ENCODE results near the gene KIF15. TPM values are rescaled to one million over a fixed set of nuclear protein-coding genes. Genes with fewer than 3 reads are reported as not detected.
A peak's percentile ranks its signal among the peaks of the same experiment; 100 is the strongest.

KIF15 gene
- total RNA-seq, 2 experiments from 2014 or later = 62.2 to 66.4 TPM

DNA sequence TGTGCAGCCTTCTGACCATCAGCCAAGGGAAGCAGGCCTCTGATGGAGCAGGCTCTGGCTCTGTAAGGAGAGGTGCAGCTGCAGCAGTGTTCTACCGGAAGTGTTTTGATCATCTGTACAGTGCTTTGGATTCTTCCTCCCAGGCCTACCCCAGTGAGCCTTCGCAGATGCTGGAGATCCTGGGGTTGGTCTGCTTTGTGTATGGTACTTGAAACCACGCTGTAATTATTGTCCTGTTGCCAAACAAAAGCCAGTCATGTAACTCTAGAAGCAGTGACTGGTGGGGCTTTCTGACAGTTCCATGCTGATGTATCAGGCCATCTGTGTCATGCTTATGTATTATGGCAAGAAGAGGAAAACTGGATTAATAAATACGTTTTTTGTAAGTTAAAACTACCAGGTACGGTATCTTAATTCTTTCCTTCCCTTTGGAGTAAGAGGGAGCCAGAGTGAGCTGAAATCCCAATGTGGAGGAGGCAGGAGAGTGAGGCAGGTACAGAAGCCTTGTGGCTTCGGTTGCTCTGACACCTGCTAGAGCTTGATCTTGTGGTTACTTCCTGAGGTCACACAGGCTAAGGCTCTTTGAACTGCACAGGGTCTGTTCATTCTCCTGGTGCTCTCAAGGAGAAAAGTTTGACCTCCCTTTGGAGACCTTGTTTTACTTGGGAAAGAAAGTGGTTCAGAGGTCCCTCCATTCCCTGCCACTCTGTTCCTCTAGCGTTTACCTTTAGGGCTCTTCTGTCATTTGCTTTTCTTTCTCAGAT lies 103.9 kb downstream of the KIF15 start:
- H3K4me1 Mint-ChIP-seq (ENCODE audit: low read depth) = peaks cover 42% of the 10 kb centered on the region
- DNase-seq (peak; percentile 47), ATAC-seq (no peak)
- ChIA-PET POLR2A (no interaction called here), CTCF (interaction anchor here (1.6 kb wide), 1 partner anchor 16 kb away, joined by 4 read pairs; no protein-coding TSS in a partner anchor)
- peak overlapping the region; percentile 74 for H3K27ac Mint-ChIP-seq
- no peaks in the 10 kb centered on the region for H3K9me3 Mint-ChIP-seq (ENCODE audit: insufficient read depth)
- H3K27me3 Mint-ChIP-seq (ENCODE audit: low read depth) = no peaks in the 10 kb centered on the region
- H3K4me3 Mint-ChIP-seq = peak overlapping the region; percentile 43
- H3K36me3 Mint-ChIP-seq (ENCODE audit: low read depth) = peaks cover 31% of the 10 kb centered on the region

- no peak for DNase-seq
- H3K27me3 Mint-ChIP-seq (ENCODE audit: low read depth) = no peaks in the 10 kb centered on the region
- no peak overlapping the region for H3K27ac Mint-ChIP-seq
- no peaks in the 10 kb centered on the region for H3K9me3 Mint-ChIP-seq (ENCODE audit: insufficient read depth)
- CTCF ChIA-PET = no interaction called here
- peaks cover 34% of the 10 kb centered on the region for H3K4me1 Mint-ChIP-seq (ENCODE audit: low read depth)
- peaks cover 27% of the 10 kb centered on the region for H3K36me3 Mint-ChIP-seq (ENCODE audit: low read depth)
- POLR2A ChIA-PET = no interaction called here
- H3K4me3 Mint-ChIP-seq = no peak overlapping the region
- no peak for ATAC-seq
Observed at GRCh38 chr3:44867421-44868111, 106.0 kb downstream of the KIF15 start.

- ChIA-PET POLR2A (no interaction called here), CTCF (interaction anchor here (1.1 kb wide), 1 partner anchor 117 kb away, joined by 3 read pairs; no protein-coding TSS in a partner anchor)
- Mint-ChIP-seq H3K36me3 (ENCODE audit: low read depth) (peaks cover 20% of the 10 kb centered on the region), H3K27ac (no peak overlapping the region), H3K27me3 (ENCODE audit: low read depth) (no peaks in the 10 kb centered on the region), H3K9me3 (ENCODE audit: insufficient read depth) (no peaks in the 10 kb centered on the region), H3K4me3 (no peak overlapping the region), H3K4me1 (ENCODE audit: low read depth) (peaks cover 16% of the 10 kb centered on the region)
- no peak for ATAC-seq
- DNase-seq = no peak
Observed at GRCh38 chr3:44870375-44871061, 108.9 kb downstream of the KIF15 start.

DNA sequence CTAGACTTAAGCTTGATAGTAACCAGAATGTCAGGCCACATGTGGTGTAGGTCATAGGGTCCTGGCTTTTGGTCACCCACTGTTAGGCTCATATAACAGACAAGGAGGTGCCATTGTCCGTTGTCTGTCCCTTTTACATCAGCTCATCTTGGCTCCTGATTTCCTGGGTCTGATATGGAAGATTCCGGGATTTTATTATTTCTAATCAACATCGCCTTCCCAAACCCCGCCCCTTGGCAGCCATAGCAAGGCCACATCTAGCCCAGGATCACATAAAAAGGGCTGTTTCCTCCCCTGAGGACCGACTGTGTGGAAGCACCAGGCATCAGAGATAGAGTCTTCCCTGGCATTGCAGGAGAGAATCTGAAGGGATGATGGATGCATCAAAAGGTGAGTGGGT lies 112.7 kb downstream of the KIF15 start, which contains the start of gene TGM4:
Gene TGM4, plus strand, starts transcription at position 301 of the 400 bp plus-strand sequence. Its CDS starts 71 bp downstream, at position 372.
- H3K4me1 Mint-ChIP-seq (ENCODE audit: low read depth) = no peaks in the 10 kb centered on the region
- ATAC-seq = no peak
- H3K27me3 Mint-ChIP-seq (ENCODE audit: low read depth) = peaks cover 2% of the 10 kb centered on the region
- H3K27ac Mint-ChIP-seq = no peak within 1 kb of the TSS
- no peaks in the 10 kb centered on the region for H3K36me3 Mint-ChIP-seq (ENCODE audit: low read depth)
- H3K4me3 Mint-ChIP-seq = no peak within 1 kb of the TSS
- POLR2A ChIA-PET = no interaction called here
- CTCF ChIA-PET = interaction anchor here (0.9 kb wide), 1 partner anchor 17 kb away, joined by 3 read pairs; no protein-coding TSS in a partner anchor
- no peaks in the 10 kb centered on the region for H3K9me3 Mint-ChIP-seq (ENCODE audit: insufficient read depth)
- no peak for DNase-seq

DNA sequence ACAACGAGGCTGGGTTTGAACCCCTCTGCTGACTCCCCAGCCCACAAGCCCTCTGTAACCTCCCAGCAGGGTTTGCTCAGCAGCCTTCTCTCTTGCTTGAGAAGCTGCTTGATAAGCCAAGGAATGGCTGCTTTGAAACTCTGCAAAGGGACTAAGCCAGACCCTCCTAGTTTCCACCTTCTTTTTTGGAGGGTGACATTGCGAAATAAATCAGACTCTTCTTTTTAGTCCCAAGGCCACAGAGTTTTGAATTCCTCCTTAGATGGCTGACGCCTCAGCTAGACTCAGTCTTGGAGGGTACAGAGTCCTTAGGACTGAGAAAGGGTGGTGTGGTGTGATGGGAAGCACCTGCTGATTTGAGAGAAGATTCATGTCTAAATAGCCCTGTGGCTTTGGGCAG lies 114.0 kb downstream of the KIF15 start:
- H3K9me3 Mint-ChIP-seq (ENCODE audit: insufficient read depth) = no peaks in the 10 kb centered on the region
- CTCF ChIA-PET = no interaction called here
- H3K36me3 Mint-ChIP-seq (ENCODE audit: low read depth) = no peaks in the 10 kb centered on the region
- no peak overlapping the region for H3K27ac Mint-ChIP-seq
- DNase-seq (no peak), ATAC-seq (no peak)
- peaks cover 5% of the 10 kb centered on the region for H3K27me3 Mint-ChIP-seq (ENCODE audit: low read depth)
- H3K4me1 Mint-ChIP-seq (ENCODE audit: low read depth) = no peaks in the 10 kb centered on the region
- H3K4me3 Mint-ChIP-seq = no peak overlapping the region
- POLR2A ChIA-PET = no interaction called here

GRCh38 chr3:44877333-44877732 lies 115.7 kb downstream of the KIF15 start:
- Mint-ChIP-seq H3K27me3 (ENCODE audit: low read depth) (peaks cover 8% of the 10 kb centered on the region), H3K4me3 (no peak overlapping the region), H3K4me1 (ENCODE audit: low read depth) (no peaks in the 10 kb centered on the region), H3K36me3 (ENCODE audit: low read depth) (no peaks in the 10 kb centered on the region), H3K27ac (no peak overlapping the region), H3K9me3 (ENCODE audit: insufficient read depth) (no peaks in the 10 kb centered on the region)
- no peak for ATAC-seq
- DNase-seq = no peak
- ChIA-PET CTCF (interaction anchor here (0.6 kb wide), 2 partner anchors 25 to 41 kb away, joined by 3 read pairs; no protein-coding TSS in a partner anchor), POLR2A (no interaction called here)

GRCh38 chr3:44880284-44880683 lies 118.7 kb downstream of the KIF15 start:
- no peaks in the 10 kb centered on the region for H3K36me3 Mint-ChIP-seq (ENCODE audit: low read depth)
- ATAC-seq (no peak), DNase-seq (no peak)
- CTCF ChIA-PET = interaction anchor here (1.9 kb wide), 1 partner anchor 34 kb away, joined by 5 read pairs; no protein-coding TSS in a partner anchor
- H3K27ac Mint-ChIP-seq = no peak overlapping the region
- peaks cover 12% of the 10 kb centered on the region for H3K27me3 Mint-ChIP-seq (ENCODE audit: low read depth)
- H3K4me3 Mint-ChIP-seq = no peak overlapping the region
- POLR2A ChIA-PET = no interaction called here
- H3K9me3 Mint-ChIP-seq (ENCODE audit: insufficient read depth) = no peaks in the 10 kb centered on the region
- H3K4me1 Mint-ChIP-seq (ENCODE audit: low read depth) = no peaks in the 10 kb centered on the region

DNA sequence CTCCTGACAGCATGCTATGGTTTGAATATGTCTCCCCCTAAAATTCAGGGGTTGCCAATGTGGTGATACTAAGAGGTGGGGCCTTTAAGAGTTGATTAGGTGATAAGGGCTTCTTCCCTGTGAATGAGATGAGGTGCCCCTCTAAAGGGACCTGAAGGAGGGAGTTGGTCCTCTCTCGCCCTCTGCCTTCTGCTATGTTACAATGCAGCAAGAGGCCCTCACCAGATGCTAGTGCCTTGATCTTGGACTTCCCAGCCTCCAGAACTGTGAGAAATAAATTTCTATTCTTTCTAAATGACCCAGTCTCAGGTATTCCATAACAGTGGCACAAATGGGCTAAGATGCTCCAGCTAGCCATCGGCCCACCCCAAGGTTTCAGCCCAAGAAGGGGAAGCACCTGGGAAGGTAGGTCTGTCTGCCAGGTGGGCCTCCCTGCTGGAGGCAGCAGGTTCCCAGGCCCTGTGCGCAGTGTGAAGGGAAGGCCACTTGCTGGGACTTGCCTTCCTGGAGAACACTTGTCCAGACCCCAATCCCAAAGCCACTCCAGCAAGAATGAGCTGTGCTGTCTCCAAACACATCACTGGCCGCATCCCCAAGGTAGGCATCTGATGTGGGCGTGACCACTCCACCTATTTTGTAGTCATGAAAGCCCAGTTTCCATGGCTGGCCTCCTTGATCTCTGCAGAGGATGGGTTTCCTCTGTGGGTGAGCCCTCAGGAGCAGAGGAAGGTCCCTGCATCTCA lies 121.8 kb downstream of the KIF15 start:
- POLR2A ChIA-PET = no interaction called here
- Mint-ChIP-seq H3K36me3 (ENCODE audit: low read depth) (no peaks in the 10 kb centered on the region), H3K4me1 (ENCODE audit: low read depth) (no peaks in the 10 kb centered on the region), H3K27me3 (ENCODE audit: low read depth) (peaks cover 9% of the 10 kb centered on the region), H3K9me3 (ENCODE audit: insufficient read depth) (no peaks in the 10 kb centered on the region), H3K4me3 (no peak overlapping the region), H3K27ac (no peak overlapping the region)
- CTCF ChIA-PET = interaction anchor here (1.7 kb wide), 1 partner anchor 11 kb away, joined by 6 read pairs; no protein-coding TSS in a partner anchor
- no peak for ATAC-seq
- DNase-seq = no peak

DNA sequence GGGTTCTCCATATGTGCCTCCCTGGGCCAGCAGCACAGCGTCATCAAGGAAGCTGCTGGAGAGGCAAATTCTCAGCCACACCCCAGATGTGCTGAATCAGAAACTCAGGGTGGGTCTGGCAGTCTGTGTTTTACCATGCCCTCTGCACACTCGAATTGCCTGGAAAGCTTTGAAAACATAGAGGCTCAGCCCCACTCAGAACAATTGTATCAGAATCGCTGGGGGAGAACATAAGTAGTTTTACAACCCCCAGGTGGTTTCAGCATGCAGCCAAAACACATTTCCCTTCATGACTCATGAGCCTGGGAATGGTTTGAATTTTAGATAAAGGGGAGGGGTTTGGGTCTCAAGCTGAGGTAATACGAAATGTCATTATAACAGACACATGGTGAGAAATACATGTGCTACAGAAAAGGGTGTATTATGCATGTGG lies 122.4 kb downstream of the KIF15 start:
- Mint-ChIP-seq H3K4me1 (ENCODE audit: low read depth) (no peaks in the 10 kb centered on the region), H3K4me3 (no peak overlapping the region), H3K27me3 (ENCODE audit: low read depth) (peaks cover 9% of the 10 kb centered on the region), H3K27ac (no peak overlapping the region), H3K9me3 (ENCODE audit: insufficient read depth) (no peaks in the 10 kb centered on the region), H3K36me3 (ENCODE audit: low read depth) (no peaks in the 10 kb centered on the region)
- POLR2A ChIA-PET = no interaction called here
- no peak for ATAC-seq
- CTCF ChIA-PET = no interaction called here
- no peak for DNase-seq

GRCh38 chr3:44885618-44886017 lies 124.0 kb downstream of the KIF15 start:
- DNase-seq = no peak
- H3K27ac Mint-ChIP-seq = no peak overlapping the region
- no peaks in the 10 kb centered on the region for H3K36me3 Mint-ChIP-seq (ENCODE audit: low read depth)
- ChIA-PET POLR2A (no interaction called here), CTCF (interaction anchor here (1.1 kb wide), 1 partner anchor 29 kb away, joined by 5 read pairs; no protein-coding TSS in a partner anchor)
- H3K9me3 Mint-ChIP-seq (ENCODE audit: insufficient read depth) = no peaks in the 10 kb centered on the region
- ATAC-seq = no peak
- H3K27me3 Mint-ChIP-seq (ENCODE audit: low read depth) = peaks cover 6% of the 10 kb centered on the region
- H3K4me3 Mint-ChIP-seq = no peak overlapping the region
- no peaks in the 10 kb centered on the region for H3K4me1 Mint-ChIP-seq (ENCODE audit: low read depth)

GRCh38 chr3:44886561-44886960 lies 125.0 kb downstream of the KIF15 start:
- peaks cover 4% of the 10 kb centered on the region for H3K27me3 Mint-ChIP-seq (ENCODE audit: low read depth)
- CTCF ChIA-PET = no interaction called here
- no peak overlapping the region for H3K4me3 Mint-ChIP-seq
- DNase-seq (no peak), ATAC-seq (no peak)
- H3K4me1 Mint-ChIP-seq (ENCODE audit: low read depth) = no peaks in the 10 kb centered on the region
- POLR2A ChIA-PET = no interaction called here
- no peak overlapping the region for H3K27ac Mint-ChIP-seq
- no peaks in the 10 kb centered on the region for H3K9me3 Mint-ChIP-seq (ENCODE audit: insufficient read depth)
- H3K36me3 Mint-ChIP-seq (ENCODE audit: low read depth) = no peaks in the 10 kb centered on the region
